Measurements from ENCODE around the gene KRT77. TPM values are rescaled to one million over a fixed set of nuclear protein-coding genes. Genes with fewer than 3 reads are reported as not detected.

Gene KRT77
- total RNA-seq, 1 donor from 2014 or later = not detected

GRCh38 chr12:52662093-52662917 lies 41.0 kb downstream of the KRT77 start:
- Histone ChIP-seq H3K4me3 (ENCODE audit: low read length in 3 of 3) (no peak overlapping the region), H3K9me3 (ENCODE audit: control insufficient read depth in 3 of 3, low read length in 3 of 3) (no peaks in the 10 kb centered on the region), H3K9ac (ENCODE audit: low read depth in 1 of 3, low read length in 3 of 3) (no peak overlapping the region), H3K27me3 (ENCODE audit: control insufficient read depth in 3 of 3, insufficient read depth in 3 of 3, low read length in 3 of 3) (peaks cover 16 to 36% (median 21%) of the 10 kb centered on the region in 3 donors), H3K36me3 (ENCODE audit: control insufficient read depth in 3 of 3, insufficient read depth in 3 of 3, low read length in 3 of 3) (no peaks in the 10 kb centered on the region), H3K4me1 (ENCODE audit: control insufficient read depth in 3 of 3, insufficient read depth in 3 of 3, low read length in 3 of 3) (no peaks in the 10 kb centered on the region), H3K27ac (ENCODE audit: low read depth, low read length) (no peak overlapping the region)

- Histone ChIP-seq H3K9me3 (ENCODE audit: control insufficient read depth in 3 of 3, low read length in 3 of 3) (no peaks in the 10 kb centered on the region), H3K4me3 (ENCODE audit: low read length in 3 of 3) (no peak overlapping the region), H3K4me1 (ENCODE audit: control insufficient read depth in 3 of 3, insufficient read depth in 3 of 3, low read length in 3 of 3) (no peaks in the 10 kb centered on the region), H3K27ac (ENCODE audit: low read depth, low read length) (no peak overlapping the region), H3K36me3 (ENCODE audit: control insufficient read depth in 3 of 3, insufficient read depth in 3 of 3, low read length in 3 of 3) (no peaks in the 10 kb centered on the region), H3K9ac (ENCODE audit: low read depth in 1 of 3, low read length in 3 of 3) (no peak overlapping the region), H3K27me3 (ENCODE audit: control insufficient read depth in 3 of 3, insufficient read depth in 3 of 3, low read length in 3 of 3) (peaks cover 16 to 37% (median 21%) of the 10 kb centered on the region in 3 donors)
Measured at GRCh38 chr12:52661668-52662067, 41.7 kb downstream of the KRT77 start.

- H3K9me3 ChIP-seq (ENCODE audit: control insufficient read depth in 3 of 3, low read length in 3 of 3) = no peaks in the 10 kb centered on the region
- no peak overlapping the region for H3K27ac ChIP-seq (ENCODE audit: low read depth, low read length)
- no peak overlapping the region for H3K4me3 ChIP-seq (ENCODE audit: low read length in 3 of 3)
- peaks cover 21 to 36% (median 22%) of the 10 kb centered on the region in 3 donors for H3K27me3 ChIP-seq (ENCODE audit: control insufficient read depth in 3 of 3, insufficient read depth in 3 of 3, low read length in 3 of 3)
- H3K4me1 ChIP-seq (ENCODE audit: control insufficient read depth in 3 of 3, insufficient read depth in 3 of 3, low read length in 3 of 3) = no peaks in the 10 kb centered on the region
- H3K36me3 ChIP-seq (ENCODE audit: control insufficient read depth in 3 of 3, insufficient read depth in 3 of 3, low read length in 3 of 3) = no peaks in the 10 kb centered on the region
- H3K9ac ChIP-seq (ENCODE audit: low read depth in 1 of 3, low read length in 3 of 3) = no peak overlapping the region
Measured at GRCh38 chr12:52660934-52661499, 42.3 kb downstream of the KRT77 start.

GRCh38 chr12:52659951-52660350 lies 43.4 kb downstream of the KRT77 start:
- Histone ChIP-seq H3K4me1 (ENCODE audit: control insufficient read depth in 3 of 3, insufficient read depth in 3 of 3, low read length in 3 of 3) (no peaks in the 10 kb centered on the region), H3K27ac (ENCODE audit: low read depth, low read length) (no peak overlapping the region), H3K4me3 (ENCODE audit: low read length in 3 of 3) (no peak overlapping the region), H3K9me3 (ENCODE audit: control insufficient read depth in 3 of 3, low read length in 3 of 3) (no peaks in the 10 kb centered on the region), H3K36me3 (ENCODE audit: control insufficient read depth in 3 of 3, insufficient read depth in 3 of 3, low read length in 3 of 3) (no peaks in the 10 kb centered on the region), H3K27me3 (ENCODE audit: control insufficient read depth in 3 of 3, insufficient read depth in 3 of 3, low read length in 3 of 3) (peaks cover 14 to 35% (median 26%) of the 10 kb centered on the region in 3 donors), H3K9ac (ENCODE audit: low read depth in 1 of 3, low read length in 3 of 3) (no peak overlapping the region)

- H3K36me3 ChIP-seq (ENCODE audit: control insufficient read depth in 3 of 3, insufficient read depth in 3 of 3, low read length in 3 of 3) = no peaks in the 10 kb centered on the region
- H3K4me3 ChIP-seq (ENCODE audit: low read length in 3 of 3) = no peak overlapping the region
- no peak overlapping the region for H3K27ac ChIP-seq (ENCODE audit: low read depth, low read length)
- H3K9me3 ChIP-seq (ENCODE audit: control insufficient read depth in 3 of 3, low read length in 3 of 3) = no peaks in the 10 kb centered on the region
- no peak overlapping the region for H3K9ac ChIP-seq (ENCODE audit: low read depth in 1 of 3, low read length in 3 of 3)
- H3K4me1 ChIP-seq (ENCODE audit: control insufficient read depth in 3 of 3, insufficient read depth in 3 of 3, low read length in 3 of 3) = no peaks in the 10 kb centered on the region
- H3K27me3 ChIP-seq (ENCODE audit: control insufficient read depth in 3 of 3, insufficient read depth in 3 of 3, low read length in 3 of 3) = peaks cover 14 to 40% (median 26%) of the 10 kb centered on the region in 3 donors
Measured at GRCh38 chr12:52659395-52659794, 43.9 kb downstream of the KRT77 start.

GRCh38 chr12:52658196-52658595 lies 45.1 kb downstream of the KRT77 start:
- Histone ChIP-seq H3K27ac (ENCODE audit: low read depth, low read length) (no peak overlapping the region), H3K9ac (ENCODE audit: low read depth in 1 of 3, low read length in 3 of 3) (no peak overlapping the region), H3K36me3 (ENCODE audit: control insufficient read depth in 3 of 3, insufficient read depth in 3 of 3, low read length in 3 of 3) (no peaks in the 10 kb centered on the region), H3K27me3 (ENCODE audit: control insufficient read depth in 3 of 3, insufficient read depth in 3 of 3, low read length in 3 of 3) (peaks cover 9 to 44% (median 19%) of the 10 kb centered on the region in 3 donors), H3K4me1 (ENCODE audit: control insufficient read depth in 3 of 3, insufficient read depth in 3 of 3, low read length in 3 of 3) (no peaks in the 10 kb centered on the region), H3K4me3 (ENCODE audit: low read length in 3 of 3) (no peak overlapping the region), H3K9me3 (ENCODE audit: control insufficient read depth in 3 of 3, low read length in 3 of 3) (no peaks in the 10 kb centered on the region)

GRCh38 chr12:52657250-52657902 lies 45.9 kb downstream of the KRT77 start:
- Histone ChIP-seq H3K36me3 (ENCODE audit: control insufficient read depth in 3 of 3, insufficient read depth in 3 of 3, low read length in 3 of 3) (no peaks in the 10 kb centered on the region), H3K9ac (ENCODE audit: low read depth in 1 of 3, low read length in 3 of 3) (no peak overlapping the region), H3K4me1 (ENCODE audit: control insufficient read depth in 3 of 3, insufficient read depth in 3 of 3, low read length in 3 of 3) (no peaks in the 10 kb centered on the region), H3K27me3 (ENCODE audit: control insufficient read depth in 3 of 3, insufficient read depth in 3 of 3, low read length in 3 of 3) (peaks cover 9 to 52% (median 20%) of the 10 kb centered on the region in 3 donors), H3K4me3 (ENCODE audit: low read length in 3 of 3) (no peak overlapping the region), H3K27ac (ENCODE audit: low read depth, low read length) (no peak overlapping the region), H3K9me3 (ENCODE audit: control insufficient read depth in 3 of 3, low read length in 3 of 3) (no peaks in the 10 kb centered on the region)

- Histone ChIP-seq H3K9me3 (ENCODE audit: control insufficient read depth in 3 of 3, low read length in 3 of 3) (no peaks in the 10 kb centered on the region), H3K27me3 (ENCODE audit: control insufficient read depth in 3 of 3, insufficient read depth in 3 of 3, low read length in 3 of 3) (peaks cover 9 to 59% (median 24%) of the 10 kb centered on the region in 3 donors), H3K9ac (ENCODE audit: low read depth in 1 of 3, low read length in 3 of 3) (no peak overlapping the region), H3K36me3 (ENCODE audit: control insufficient read depth in 3 of 3, insufficient read depth in 3 of 3, low read length in 3 of 3) (no peaks in the 10 kb centered on the region), H3K27ac (ENCODE audit: low read depth, low read length) (no peak overlapping the region), H3K4me1 (ENCODE audit: control insufficient read depth in 3 of 3, insufficient read depth in 3 of 3, low read length in 3 of 3) (no peaks in the 10 kb centered on the region), H3K4me3 (ENCODE audit: low read length in 3 of 3) (no peak overlapping the region)
Measured at GRCh38 chr12:52656616-52657015, 46.7 kb downstream of the KRT77 start.

GRCh38 chr12:52655720-52656124 lies 47.6 kb downstream of the KRT77 start:
- Histone ChIP-seq H3K4me3 (ENCODE audit: low read length in 3 of 3) (no peak overlapping the region), H3K9me3 (ENCODE audit: control insufficient read depth in 3 of 3, low read length in 3 of 3) (no peaks in the 10 kb centered on the region), H3K9ac (ENCODE audit: low read depth in 1 of 3, low read length in 3 of 3) (no peak overlapping the region), H3K4me1 (ENCODE audit: control insufficient read depth in 3 of 3, insufficient read depth in 3 of 3, low read length in 3 of 3) (no peaks in the 10 kb centered on the region), H3K27ac (ENCODE audit: low read depth, low read length) (no peak overlapping the region), H3K27me3 (ENCODE audit: control insufficient read depth in 3 of 3, insufficient read depth in 3 of 3, low read length in 3 of 3) (peaks cover 9 to 59% (median 25%) of the 10 kb centered on the region in 3 donors), H3K36me3 (ENCODE audit: control insufficient read depth in 3 of 3, insufficient read depth in 3 of 3, low read length in 3 of 3) (no peaks in the 10 kb centered on the region)

- Histone ChIP-seq H3K9ac (ENCODE audit: low read depth in 1 of 3, low read length in 3 of 3) (no peak overlapping the region), H3K4me3 (ENCODE audit: low read length in 3 of 3) (no peak overlapping the region), H3K27ac (ENCODE audit: low read depth, low read length) (no peak overlapping the region), H3K9me3 (ENCODE audit: control insufficient read depth in 3 of 3, low read length in 3 of 3) (no peaks in the 10 kb centered on the region), H3K27me3 (ENCODE audit: control insufficient read depth in 3 of 3, insufficient read depth in 3 of 3, low read length in 3 of 3) (peaks cover 9 to 59% (median 30%) of the 10 kb centered on the region in 3 donors), H3K36me3 (ENCODE audit: control insufficient read depth in 3 of 3, insufficient read depth in 3 of 3, low read length in 3 of 3) (no peaks in the 10 kb centered on the region), H3K4me1 (ENCODE audit: control insufficient read depth in 3 of 3, insufficient read depth in 3 of 3, low read length in 3 of 3) (peaks cover 0 to 4% (median 3%) of the 10 kb centered on the region in 3 donors)
Measured at GRCh38 chr12:52655251-52655650, 48.1 kb downstream of the KRT77 start.
